ENCODE results near the gene KSR1. TPM values are rescaled to one million over a fixed set of nuclear protein-coding genes. Genes with fewer than 3 reads are reported as not detected.

The KSR1 gene
- total RNA-seq, 1 experiment from 2014 or later = 4.5 TPM

DNA sequence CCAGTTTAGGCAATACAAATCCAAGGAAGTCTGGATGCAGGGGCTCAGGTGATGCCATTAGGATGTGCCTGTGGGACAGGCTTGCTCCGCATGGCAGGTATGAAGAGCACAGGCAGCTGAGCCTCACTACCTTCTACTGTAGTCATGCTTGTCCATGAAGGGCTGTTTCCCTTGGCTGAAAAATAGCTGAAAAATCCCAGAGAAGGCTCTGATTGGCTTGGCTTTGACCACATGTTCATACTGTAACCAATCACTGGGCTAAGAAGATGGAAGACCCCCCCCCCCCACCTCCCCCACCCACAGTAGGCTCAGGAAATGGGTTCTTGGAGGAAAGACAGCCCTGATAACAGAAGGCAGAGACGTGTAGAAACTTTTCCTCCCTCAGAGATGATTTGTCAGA, 108.2 kb downstream of the KSR1 start:
- no peaks in the 10 kb centered on the region for H3K36me3 Mint-ChIP-seq (ENCODE audit: insufficient read depth, unreplicated experiment)
- no peak overlapping the region for H3K27ac Mint-ChIP-seq (ENCODE audit: unreplicated experiment)
- no peak for DNase-seq
- H3K9me3 Mint-ChIP-seq (ENCODE audit: low read depth, unreplicated experiment) = no peaks in the 10 kb centered on the region
- CTCF ChIA-PET = no interaction called here
- intact Hi-C loops (cut with micrococcal nuclease; ENCODE audit: unreplicated experiment) = no loop called here
- peaks cover 18% of the 10 kb centered on the region for H3K4me1 Mint-ChIP-seq (ENCODE audit: low read depth, unreplicated experiment)
- no peaks in the 10 kb centered on the region for H3K27me3 Mint-ChIP-seq (ENCODE audit: unreplicated experiment)
- no peak overlapping the region for H3K4me3 Mint-ChIP-seq (ENCODE audit: low read depth, unreplicated experiment)
- TF ChIP-seq, protein P1, sequence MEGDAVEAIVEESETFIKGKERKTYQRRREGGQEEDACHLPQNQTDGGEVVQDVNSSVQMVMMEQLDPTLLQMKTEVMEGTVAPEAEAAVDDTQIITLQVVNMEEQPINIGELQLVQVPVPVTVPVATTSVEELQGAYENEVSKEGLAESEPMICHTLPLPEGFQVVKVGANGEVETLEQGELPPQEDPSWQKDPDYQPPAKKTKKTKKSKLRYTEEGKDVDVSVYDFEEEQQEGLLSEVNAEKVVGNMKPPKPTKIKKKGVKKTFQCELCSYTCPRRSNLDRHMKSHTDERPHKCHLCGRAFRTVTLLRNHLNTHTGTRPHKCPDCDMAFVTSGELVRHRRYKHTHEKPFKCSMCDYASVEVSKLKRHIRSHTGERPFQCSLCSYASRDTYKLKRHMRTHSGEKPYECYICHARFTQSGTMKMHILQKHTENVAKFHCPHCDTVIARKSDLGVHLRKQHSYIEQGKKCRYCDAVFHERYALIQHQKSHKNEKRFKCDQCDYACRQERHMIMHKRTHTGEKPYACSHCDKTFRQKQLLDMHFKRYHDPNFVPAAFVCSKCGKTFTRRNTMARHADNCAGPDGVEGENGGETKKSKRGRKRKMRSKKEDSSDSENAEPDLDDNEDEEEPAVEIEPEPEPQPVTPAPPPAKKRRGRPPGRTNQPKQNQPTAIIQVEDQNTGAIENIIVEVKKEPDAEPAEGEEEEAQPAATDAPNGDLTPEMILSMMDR (IDR thresholded peaks at IDR 0.05; ENCODE audit: unreplicated experiment) = no peak
- no TSS peak for BruUV-seq (replicated peaks)

- no TSS peak for BruUV-seq (replicated peaks)
- Mint-ChIP-seq H3K27ac (ENCODE audit: unreplicated experiment) (no peak overlapping the region), H3K4me3 (ENCODE audit: low read depth, unreplicated experiment) (no peak overlapping the region)
These were observed 109.8 kb downstream of the KSR1 start for GRCh38 chr17:27565874-27566670.

DNA sequence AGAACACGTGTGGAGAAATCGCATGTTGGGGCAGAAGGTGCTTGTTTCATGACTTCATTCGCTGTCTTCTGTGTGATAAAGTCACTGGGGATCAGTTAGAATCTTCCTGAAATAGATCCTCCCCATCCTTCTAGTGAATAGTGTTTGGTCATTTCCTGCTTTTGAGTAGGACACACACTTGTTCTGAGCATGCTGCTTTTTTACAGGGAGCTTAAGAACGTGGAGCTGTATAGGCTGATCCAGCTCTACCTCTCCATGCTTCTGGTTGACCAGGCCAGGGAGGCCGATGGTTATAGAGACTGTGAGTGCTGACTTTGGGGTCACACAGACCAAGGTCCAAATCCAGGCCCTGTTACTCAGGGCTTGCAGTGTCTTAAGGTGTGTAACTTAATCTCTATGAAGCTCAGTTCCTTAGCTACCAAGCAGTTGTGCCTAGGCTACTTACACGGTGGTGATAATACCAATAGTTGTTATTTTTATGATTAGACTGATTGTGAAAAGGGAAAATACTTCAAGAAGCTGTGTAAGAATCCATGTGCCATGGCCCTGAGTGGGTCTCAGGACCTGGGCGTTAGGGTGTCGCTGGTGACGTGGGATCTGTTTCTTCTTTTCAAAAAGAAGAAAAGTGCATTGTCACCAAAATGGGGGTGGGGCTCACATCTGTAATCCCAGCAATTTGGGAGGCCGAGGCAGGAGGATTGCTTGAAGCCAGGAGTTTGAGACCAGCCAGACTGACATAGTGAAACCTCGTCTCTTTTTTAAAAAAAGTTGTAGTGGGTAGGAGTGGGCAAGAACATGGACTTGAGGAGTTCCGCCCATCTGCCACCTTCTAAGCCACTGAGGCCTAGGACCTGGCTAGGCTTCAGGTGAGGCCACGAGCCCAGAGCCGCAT, 110.7 kb downstream of the KSR1 start:
- no peak for DNase-seq
- H3K9me3 Mint-ChIP-seq (ENCODE audit: low read depth, unreplicated experiment) = no peaks in the 10 kb centered on the region
- H3K27me3 Mint-ChIP-seq (ENCODE audit: unreplicated experiment) = no peaks in the 10 kb centered on the region
- no peak overlapping the region for H3K4me3 Mint-ChIP-seq (ENCODE audit: low read depth, unreplicated experiment)
- H3K4me1 Mint-ChIP-seq (ENCODE audit: low read depth, unreplicated experiment) = no peaks in the 10 kb centered on the region
- TF ChIP-seq, protein P1 (IDR thresholded peaks at IDR 0.05; ENCODE audit: unreplicated experiment) = no peak
- no peak overlapping the region for H3K27ac Mint-ChIP-seq (ENCODE audit: unreplicated experiment)
- intact Hi-C loops (cut with micrococcal nuclease; ENCODE audit: unreplicated experiment) = no loop called here
- BruUV-seq (replicated peaks) = no TSS peak
- H3K36me3 Mint-ChIP-seq (ENCODE audit: insufficient read depth, unreplicated experiment) = no peaks in the 10 kb centered on the region
- CTCF ChIA-PET = no interaction called here

More at GRCh38 chr17:27565874-27566670, 109.8 kb downstream of the KSR1 start:
- H3K4me1 Mint-ChIP-seq (ENCODE audit: low read depth, unreplicated experiment) = peaks cover 2% of the 10 kb centered on the region
- DNase-seq = no peak
- CTCF ChIA-PET = no interaction called here
- H3K36me3 Mint-ChIP-seq (ENCODE audit: insufficient read depth, unreplicated experiment) = no peaks in the 10 kb centered on the region
- intact Hi-C loops (cut with micrococcal nuclease; ENCODE audit: unreplicated experiment) = no loop called here
- H3K27me3 Mint-ChIP-seq (ENCODE audit: unreplicated experiment) = no peaks in the 10 kb centered on the region
- H3K9me3 Mint-ChIP-seq (ENCODE audit: low read depth, unreplicated experiment) = no peaks in the 10 kb centered on the region
- TF ChIP-seq, protein P1 (IDR thresholded peaks at IDR 0.05; ENCODE audit: unreplicated experiment) = no peak

- no peak for DNase-seq
- intact Hi-C loops (cut with micrococcal nuclease; ENCODE audit: unreplicated experiment) = no loop called here
- Mint-ChIP-seq H3K4me3 (ENCODE audit: low read depth, unreplicated experiment) (no peak overlapping the region), H3K27me3 (ENCODE audit: unreplicated experiment) (no peaks in the 10 kb centered on the region), H3K9me3 (ENCODE audit: low read depth, unreplicated experiment) (no peaks in the 10 kb centered on the region), H3K36me3 (ENCODE audit: insufficient read depth, unreplicated experiment) (no peaks in the 10 kb centered on the region), H3K4me1 (ENCODE audit: low read depth, unreplicated experiment) (no peaks in the 10 kb centered on the region), H3K27ac (ENCODE audit: unreplicated experiment) (no peak overlapping the region)
- TF ChIP-seq, protein P1 (IDR thresholded peaks at IDR 0.05; ENCODE audit: unreplicated experiment) = no peak
- no TSS peak for BruUV-seq (replicated peaks)
- CTCF ChIA-PET = no interaction called here
These were observed 111.3 kb downstream of the KSR1 start for GRCh38 chr17:27567563-27567859.
